Thoracic aorta (tissue), 2 donors: ENCODE data around the gene LYST. TPM values are rescaled to one million over a fixed set of nuclear protein-coding genes. Genes with fewer than 3 reads are reported as not detected.
A peak's percentile ranks its signal among the peaks of the same experiment; 100 is the strongest.

Experiments used
- ATAC-seq: fragments of 150-250 bp; one replicate; pipeline ENCODE4 v1.8.0; 2017; ENCODE audit warnings: low read depth; ENCODE audit not compliant: insufficient number of reproducible peaks, low FRiP score
- DNase-seq: peaks from one replicate; pipeline ENCODE4 v3.0.0-alpha.2; 2020; ENCODE audit warnings: low spot score
- H3K27ac ChIP-seq, 2 donors: fragments of 200-600 bp; sonication (generic); 1 replicate in 1 of 2; 2 replicates in 1 of 2; pipeline ENCODE4 v1.5.1; 2016; ENCODE audit warnings: mild to moderate bottlenecking in 2 of 2, moderate library complexity in 2 of 2
- H3K27me3 ChIP-seq: fragments of 200-600 bp; sonication (generic); replicated peaks from 2 replicates; pipeline ENCODE4 v1.6.0; 2016; ENCODE audit warnings: mild to moderate bottlenecking; ENCODE audit not compliant: insufficient read depth
- H3K36me3 ChIP-seq: fragments of 200-600 bp; sonication (generic); one replicate; pipeline ENCODE4 v1.5.1; 2016
- H3K4me1 ChIP-seq, 2 donors: fragments of 200-600 bp; sonication (generic); 1 replicate in 1 of 2; 2 replicates in 1 of 2; pipeline versions ENCODE4 v1.5.1 to v1.6.0; 2016; ENCODE audit warnings: low read depth in 2 of 2, mild to moderate bottlenecking in 1 of 2; ENCODE audit not compliant: control insufficient read depth in 1 of 2
- H3K4me3 ChIP-seq: fragments of 200-600 bp; sonication (generic); 2 replicates; pipeline ENCODE4 v1.5.1; 2016; ENCODE audit warnings: mild to moderate bottlenecking
- H3K9me3 ChIP-seq: fragments of 200-600 bp; sonication (generic); 2 replicates; pipeline ENCODE4 v1.5.1; 2016
- CTCF ChIP-seq: fragments of 200-600 bp; sonication (generic); IDR thresholded peaks from one replicate; pipeline ENCODE4 v1.5.1; 2019; ENCODE audit warnings: antibody characterized with exemption
- total RNA-seq, 2 donors: library from RNA; depleted of rRNA; stranded (reverse); fragments of >200 nt; gene quantifications; one replicate each; pipeline versions ENCODE4 v1.1.0 to v1.2.3, GENCODE V29; 2016

LYST gene
- total RNA-seq, 2 donors from 2014 or later, result 32.5 to 32.8 TPM

- no peak overlapping the region for H3K27ac ChIP-seq
- H3K9me3 ChIP-seq, result no peaks in the 10 kb centered on the region
- H3K4me1 ChIP-seq, result peaks cover 8 to 20% of the 10 kb centered on the region in 2 donors
- no peaks in the 10 kb centered on the region for H3K36me3 ChIP-seq
- no peaks in the 10 kb centered on the region for H3K27me3 ChIP-seq
- ATAC-seq, result no peak
- TF ChIP-seq CTCF, result no peak
- no peak overlapping the region for H3K4me3 ChIP-seq
- no peak for DNase-seq
These were observed 19.1 kb upstream of the LYST start for GRCh38 chr1:235885655-235886262.

GRCh38 chr1:235883261-235883927 lies 16.7 kb upstream of the LYST start:
- DNase-seq (peak; percentile 85), ATAC-seq (peak; percentile 91)
- H3K9me3 ChIP-seq, result no peaks in the 10 kb centered on the region
- TF ChIP-seq CTCF, result no peak
- no peaks in the 10 kb centered on the region for H3K27me3 ChIP-seq
- peak overlapping the region; percentile 66 for H3K4me3 ChIP-seq
- peak overlapping the region; percentile 12 to 70 for H3K27ac ChIP-seq
- H3K4me1 ChIP-seq, result peaks cover 8 to 20% of the 10 kb centered on the region in 2 donors
- no peaks in the 10 kb centered on the region for H3K36me3 ChIP-seq

- Histone ChIP-seq H3K27ac (peak overlapping the region; percentile 12 to 70), H3K4me3 (peak overlapping the region; percentile 66)
- no peak for ATAC-seq
These were observed 16.1 kb upstream of the LYST start for GRCh38 chr1:235882816-235883215.

GRCh38 chr1:235881930-235882700 lies 15.4 kb upstream of the LYST start:
- no peaks in the 10 kb centered on the region for H3K36me3 ChIP-seq
- no peaks in the 10 kb centered on the region for H3K27me3 ChIP-seq
- ATAC-seq (no peak), DNase-seq (no peak)
- TF ChIP-seq CTCF, result no peak
- peaks cover 8 to 20% of the 10 kb centered on the region in 2 donors for H3K4me1 ChIP-seq
- no peak overlapping the region for H3K27ac ChIP-seq
- peak overlapping the region; percentile 66 for H3K4me3 ChIP-seq
- H3K9me3 ChIP-seq, result no peaks in the 10 kb centered on the region

More at GRCh38 chr1:235882816-235883215, 16.1 kb upstream of the LYST start:
- TF ChIP-seq CTCF, result no peak
- no peaks in the 10 kb centered on the region for H3K9me3 ChIP-seq
- no peaks in the 10 kb centered on the region for H3K36me3 ChIP-seq
- no peaks in the 10 kb centered on the region for H3K27me3 ChIP-seq
- H3K4me1 ChIP-seq, result peaks cover 8 to 20% of the 10 kb centered on the region in 2 donors
- DNase-seq, result no peak
